GM18519 (cell line): ENCODE results near the gene RAB31.

Experiments used
- ATAC-seq: cut with Tn5 transposase; IDR thresholded peaks from one replicate; pipeline ENCODE4 v1.9.1; 2021; ENCODE audit warnings: mild to moderate bottlenecking, moderate library complexity; ENCODE audit not compliant: unreplicated experiment, low FRiP score

RAB31 gene

DNA sequence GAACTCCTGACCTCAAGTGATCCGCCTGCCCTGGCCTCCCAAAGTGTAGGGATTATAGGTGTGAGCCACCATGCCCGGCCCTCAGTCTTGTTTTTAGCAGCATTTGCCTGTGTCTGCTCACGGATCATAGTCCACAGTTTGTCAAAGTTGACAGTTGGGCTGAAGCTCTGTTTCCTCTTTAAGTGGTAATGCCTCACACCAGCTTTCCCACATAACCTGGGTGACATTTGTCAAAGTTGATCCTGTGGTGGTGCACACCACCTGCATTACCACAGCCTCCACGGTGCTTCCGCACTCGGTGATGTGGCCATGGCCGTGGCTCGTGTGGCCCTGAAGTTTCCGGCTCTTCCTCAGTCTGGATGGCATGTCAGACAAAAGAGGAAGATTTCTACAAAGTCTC is 27.1 kb downstream of the RAB31 start:
- ATAC-seq: no peak

DNA sequence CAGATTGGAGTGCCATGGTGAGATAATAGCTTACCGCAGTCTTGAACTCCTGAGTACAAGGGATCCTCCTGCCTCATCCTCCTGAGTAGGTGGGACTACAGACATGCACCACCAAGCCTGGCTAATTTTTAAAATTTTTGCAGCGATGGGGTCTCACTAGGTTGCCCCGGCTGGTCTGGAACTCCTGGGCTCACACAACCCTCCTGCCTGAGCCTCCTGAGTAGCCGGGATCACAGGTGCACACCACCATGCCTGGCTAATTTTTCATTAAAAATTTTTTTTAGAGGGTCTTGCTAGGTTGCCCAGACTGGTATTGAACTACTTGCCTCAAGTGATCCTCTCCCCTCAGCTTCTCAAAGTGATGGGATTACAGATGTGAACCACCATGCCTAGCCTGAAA is 27.8 kb downstream of the RAB31 start:
- ATAC-seq: no peak

DNA sequence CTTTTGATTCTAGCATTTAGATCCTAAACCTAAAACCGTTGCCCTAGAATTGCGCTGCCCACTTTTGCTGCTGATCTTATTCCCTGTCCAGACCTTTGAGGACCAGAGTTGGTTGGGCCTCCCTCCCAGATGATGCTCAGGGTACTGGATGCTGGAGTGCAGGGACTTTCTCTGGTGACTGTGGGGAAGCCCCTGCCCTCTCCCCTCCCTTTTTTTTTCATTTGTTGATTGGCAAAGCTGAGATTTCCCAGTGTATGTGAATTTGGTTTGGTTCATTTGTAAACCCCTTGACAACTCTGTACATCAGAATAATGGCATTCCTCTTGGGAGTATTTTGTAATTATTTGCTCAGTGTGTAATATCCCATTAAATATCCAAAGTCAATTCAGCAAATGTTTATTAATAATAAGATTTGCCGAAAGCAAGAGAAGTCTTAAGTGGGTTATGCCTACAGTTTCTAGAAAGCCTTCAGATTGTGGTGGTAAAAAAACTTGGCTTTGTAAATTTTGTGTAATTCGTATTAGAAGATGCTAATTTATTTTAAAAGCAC is 28.3 kb downstream of the RAB31 start:
- no peak for ATAC-seq

DNA sequence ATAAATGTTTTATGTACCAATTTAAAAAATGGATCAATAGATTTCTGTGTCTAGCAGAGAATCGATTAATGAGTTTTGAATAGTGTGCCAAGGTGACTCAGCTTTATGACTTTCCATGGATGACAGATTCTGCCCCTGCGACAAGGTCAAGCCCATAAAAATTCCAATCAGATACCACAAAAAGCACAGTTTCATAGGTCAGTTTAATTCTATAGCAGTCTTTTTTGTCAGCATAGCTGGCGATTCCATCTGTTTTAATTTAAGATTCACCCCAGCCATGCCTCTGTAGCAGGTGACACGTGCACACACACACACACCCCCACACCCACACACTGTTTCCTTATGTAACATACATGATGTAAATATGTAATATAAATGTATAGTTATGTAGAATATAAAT is 28.9 kb downstream of the RAB31 start:
- no peak for ATAC-seq

DNA sequence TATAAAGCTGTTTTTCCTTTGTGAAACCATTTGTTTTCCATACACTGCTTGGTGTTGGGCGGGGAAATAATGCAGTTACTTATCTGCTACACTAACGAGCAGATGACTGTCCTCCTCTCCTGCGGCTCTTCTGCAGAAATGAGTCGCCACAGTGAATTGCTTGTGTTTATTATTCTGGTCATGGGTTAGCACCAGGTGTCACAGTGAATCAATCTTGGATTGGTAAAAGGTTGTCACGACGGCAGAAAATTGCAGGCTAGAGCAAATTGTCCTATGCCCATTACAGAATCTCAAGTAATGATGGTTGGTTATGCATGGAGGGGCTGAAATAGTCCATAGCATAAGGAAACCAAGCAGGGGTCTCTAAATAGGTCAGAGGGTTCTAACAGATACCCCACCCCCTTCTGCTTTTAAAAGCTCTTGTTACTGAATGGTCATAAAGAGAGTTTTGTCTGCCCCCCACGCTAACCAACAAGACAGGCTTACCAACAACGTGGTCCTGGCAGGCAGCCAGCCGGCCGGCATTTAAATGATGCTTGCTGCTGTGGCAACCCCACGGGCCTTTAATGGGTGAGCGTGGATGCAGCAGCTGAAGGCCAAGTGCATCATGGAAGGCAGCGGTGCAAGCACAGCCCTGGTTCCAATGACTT is 29.5 kb downstream of the RAB31 start:
- ATAC-seq: no peak

DNA sequence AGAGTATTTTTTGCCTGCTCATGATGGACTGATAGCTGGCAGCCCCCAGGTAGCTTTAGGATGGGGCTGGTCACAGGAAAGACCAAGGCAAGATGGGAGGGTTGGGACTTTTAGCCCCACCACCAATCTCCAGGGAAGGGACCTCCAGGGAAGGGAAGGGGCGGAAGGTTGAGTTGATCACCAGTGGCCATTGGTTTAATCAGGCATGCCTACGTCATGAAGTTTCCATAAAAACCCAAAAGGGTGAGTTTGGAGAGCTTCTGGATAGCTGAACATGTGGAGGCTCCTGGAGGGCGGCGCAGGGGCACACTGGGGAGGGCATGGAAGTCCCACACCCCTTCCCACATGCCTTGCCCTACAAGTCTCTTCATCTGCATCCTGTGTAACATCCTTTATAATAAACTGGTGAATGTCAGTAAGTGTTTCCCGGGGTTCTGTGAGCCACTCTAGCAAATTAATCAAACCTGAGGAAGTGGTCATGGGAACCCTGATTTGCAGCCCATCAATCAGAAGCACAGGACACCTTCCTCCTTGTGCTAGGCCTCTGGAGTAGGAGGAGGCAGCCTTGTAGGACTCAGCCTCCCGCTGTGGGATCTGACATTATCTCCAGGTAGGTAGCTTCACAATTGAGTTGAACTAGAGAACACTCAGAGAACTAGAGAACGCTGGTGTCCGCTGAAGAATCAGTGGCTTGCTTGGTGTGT is 30.3 kb downstream of the RAB31 start:
- no peak for ATAC-seq

DNA sequence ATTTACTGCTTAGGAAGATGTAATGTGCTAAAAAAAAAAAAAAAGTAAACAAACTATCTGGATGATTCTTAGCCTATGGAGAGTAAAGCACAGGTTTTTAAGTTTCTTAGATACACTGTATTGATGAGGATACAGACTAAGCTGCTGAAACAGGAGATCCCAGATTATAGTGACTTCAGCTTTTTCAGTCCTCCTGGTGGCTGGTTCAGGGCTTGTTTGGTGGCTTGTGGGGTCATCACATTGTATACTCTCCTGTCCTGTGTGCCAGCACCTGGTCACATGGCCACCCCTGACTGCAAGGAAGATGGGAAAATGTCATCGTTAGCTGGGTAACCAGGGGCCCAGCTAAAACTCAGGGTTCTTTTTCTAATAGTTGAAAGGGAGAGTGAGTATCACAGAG is 31.4 kb downstream of the RAB31 start:
- ATAC-seq: no peak

DNA sequence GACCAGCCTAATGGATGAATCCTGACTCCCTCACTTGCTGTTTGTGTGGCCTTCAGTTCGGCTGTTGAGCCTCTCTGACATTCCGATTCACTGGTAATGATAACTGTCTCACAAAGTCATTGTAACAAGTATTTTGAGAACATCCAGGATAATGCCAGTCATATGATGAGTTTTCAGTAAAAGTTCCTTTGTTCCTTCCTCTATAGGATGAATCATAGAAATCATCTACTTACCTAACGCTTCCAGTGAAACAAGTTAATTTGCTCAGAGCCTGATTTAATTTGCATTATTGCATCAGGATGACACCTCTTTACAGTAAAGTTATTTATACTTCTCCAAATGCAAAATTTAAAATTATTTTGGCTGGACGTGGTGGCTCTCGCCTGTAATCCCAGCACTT is 32.0 kb downstream of the RAB31 start:
- no peak for ATAC-seq

DNA sequence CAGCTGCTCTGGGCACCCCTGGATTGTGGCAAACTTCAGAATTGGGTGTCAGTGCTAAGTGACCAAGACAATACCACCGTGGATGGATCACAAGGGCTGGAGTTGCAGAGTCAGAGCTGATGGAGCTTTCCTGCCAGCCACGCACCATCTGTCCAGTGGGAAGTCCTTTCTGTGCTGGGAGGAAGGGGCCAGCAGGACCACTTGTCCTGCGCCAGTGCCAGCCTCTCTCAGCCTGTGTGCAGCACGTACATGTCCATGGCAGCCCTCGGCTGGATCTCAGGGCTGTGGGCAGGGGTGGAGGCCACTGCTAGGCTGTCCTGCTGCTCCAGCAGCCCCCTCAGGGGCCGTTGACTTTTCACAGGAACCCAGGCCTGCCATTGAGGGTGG is 33.3 kb downstream of the RAB31 start:
- ATAC-seq: no peak

DNA sequence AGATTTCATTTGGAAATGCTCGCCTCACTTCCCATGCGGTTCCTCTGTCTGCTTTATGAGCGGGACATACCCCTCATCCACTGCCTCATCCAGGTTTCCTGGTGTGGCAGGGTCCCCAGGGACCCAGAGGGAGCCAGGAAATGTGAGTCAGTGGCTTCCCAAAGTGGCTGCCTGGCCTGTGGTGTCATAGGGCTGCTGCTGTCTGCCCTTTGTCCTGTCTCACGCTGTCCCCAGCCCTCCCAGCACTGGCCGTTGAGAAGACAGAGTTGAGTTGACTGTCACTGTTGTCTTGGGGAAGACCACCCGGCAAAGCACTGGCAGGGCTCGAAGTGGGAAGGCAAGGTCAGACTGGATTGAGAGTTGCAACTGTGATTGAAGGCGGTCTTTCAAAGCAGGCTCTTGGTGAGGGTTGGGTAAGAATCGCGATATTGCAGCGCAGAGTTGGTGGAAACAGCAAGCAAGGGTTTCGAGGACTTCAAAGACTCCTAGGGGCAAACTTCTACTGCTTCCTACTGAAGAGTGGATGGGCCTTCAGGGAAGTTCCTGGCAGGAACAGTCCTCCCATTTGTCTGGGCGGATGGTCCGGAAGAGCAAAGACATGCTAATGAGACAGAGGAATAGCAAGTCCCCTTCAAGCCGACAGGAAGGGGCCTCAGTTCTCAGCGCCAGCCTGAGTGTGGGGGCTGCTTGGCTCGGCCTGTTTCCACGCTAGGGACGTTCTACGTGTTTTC is 33.9 kb downstream of the RAB31 start:
- no peak for ATAC-seq

DNA sequence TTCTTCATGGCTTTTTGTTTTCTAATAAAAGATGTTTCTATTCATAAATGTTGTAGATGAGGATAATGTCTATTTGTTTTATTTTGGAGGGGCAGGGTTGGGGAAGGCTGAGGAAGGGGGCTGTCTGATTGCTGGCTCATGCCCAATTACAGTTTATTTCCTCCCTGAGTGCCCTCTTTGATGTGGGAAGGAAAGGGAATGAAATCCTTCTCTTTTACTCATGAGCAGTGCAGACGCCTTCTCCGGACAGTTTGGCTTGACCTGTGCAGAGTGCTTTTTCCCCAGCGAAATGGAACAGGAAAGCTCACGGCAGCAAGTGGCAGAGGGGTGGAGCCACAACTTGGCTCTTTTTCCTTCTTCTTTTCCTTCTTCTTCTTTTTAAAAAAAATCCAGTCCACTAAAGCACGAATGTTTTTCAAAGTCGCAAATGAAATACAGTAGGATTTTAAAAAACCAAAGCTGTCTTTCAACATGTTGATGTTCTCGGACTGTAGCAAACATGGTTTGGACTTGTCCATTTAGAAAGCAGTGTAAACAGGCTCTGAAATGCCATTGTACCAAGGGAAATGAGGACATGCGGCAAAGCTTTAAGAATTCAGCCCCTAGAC is 34.5 kb downstream of the RAB31 start:
- ATAC-seq: no peak

DNA sequence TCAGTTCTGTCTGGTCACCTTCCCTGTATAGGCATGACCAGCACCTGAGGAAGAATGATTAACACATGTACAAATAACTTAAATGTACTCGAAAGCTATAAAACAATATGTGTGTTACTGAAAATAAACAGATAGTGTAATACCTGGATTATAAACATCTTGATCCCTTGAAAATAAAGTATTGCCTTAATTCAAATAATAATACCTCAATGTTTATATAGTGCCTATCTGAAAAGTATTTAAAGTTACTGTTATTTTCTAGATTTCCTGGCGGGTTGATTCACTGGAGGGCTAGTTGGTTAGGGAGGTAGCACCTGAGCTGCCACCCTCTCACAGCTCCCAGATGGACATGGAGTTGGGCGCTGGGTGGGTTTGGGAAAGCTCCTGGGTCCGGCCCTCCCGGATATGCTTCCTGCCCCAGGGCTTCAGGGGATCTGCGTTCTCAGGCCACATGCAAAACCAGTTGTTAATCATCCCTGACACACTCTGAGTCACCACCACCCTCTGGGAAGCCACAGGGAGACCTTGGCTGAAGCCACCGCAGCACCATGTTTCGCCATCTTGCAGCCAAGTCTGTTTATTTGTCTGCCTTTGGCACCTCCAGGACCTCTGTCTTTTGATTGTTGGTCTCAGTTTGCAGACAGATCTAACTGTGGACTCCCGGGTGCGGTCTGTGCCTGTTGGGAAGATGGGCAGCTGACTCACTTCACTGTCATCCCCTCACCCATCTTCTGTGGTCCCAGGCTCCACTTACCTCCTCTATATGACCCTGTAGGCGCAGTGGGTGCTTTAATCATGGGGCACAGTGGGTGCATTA is 35.3 kb downstream of the RAB31 start:
- ATAC-seq: no peak

DNA sequence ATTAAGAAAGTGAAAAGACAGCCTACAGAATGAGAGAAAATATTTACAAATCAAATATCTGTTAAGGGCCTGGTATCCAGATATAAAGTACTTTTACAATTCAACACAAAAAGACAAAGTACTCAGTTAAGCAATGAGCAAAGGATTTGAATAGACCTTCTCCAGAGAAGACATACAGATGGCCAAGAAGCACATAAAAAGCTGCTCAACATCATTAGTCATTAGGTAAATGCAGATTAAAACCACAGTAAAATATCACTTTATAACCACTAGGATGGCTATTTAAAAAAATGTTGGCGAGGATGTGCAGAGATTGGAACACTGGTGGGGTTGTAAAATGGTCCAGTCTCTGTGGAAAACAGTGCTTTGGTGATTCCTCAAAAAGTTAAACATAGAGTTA is 38.9 kb downstream of the RAB31 start:
- ATAC-seq: no peak

DNA sequence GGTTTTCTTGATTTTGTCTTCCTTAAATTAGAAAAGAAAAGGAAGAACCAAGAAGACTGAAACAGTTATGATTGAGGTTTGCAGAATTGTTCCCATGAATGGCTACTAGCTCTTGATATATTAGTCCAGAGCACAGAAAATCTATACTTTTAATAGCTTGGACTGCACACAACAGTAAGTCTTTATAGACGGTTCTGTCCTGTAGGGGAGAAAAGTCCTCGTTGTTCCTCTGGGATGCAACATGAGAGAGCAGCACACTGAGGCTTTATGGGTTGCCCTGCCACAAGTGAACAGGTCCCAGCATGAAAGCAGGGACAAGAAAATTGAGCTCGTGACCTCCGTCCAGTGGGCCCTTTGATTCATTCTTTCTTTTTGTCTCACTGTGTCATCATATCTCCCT is 41.5 kb downstream of the RAB31 start:
- no peak for ATAC-seq

DNA sequence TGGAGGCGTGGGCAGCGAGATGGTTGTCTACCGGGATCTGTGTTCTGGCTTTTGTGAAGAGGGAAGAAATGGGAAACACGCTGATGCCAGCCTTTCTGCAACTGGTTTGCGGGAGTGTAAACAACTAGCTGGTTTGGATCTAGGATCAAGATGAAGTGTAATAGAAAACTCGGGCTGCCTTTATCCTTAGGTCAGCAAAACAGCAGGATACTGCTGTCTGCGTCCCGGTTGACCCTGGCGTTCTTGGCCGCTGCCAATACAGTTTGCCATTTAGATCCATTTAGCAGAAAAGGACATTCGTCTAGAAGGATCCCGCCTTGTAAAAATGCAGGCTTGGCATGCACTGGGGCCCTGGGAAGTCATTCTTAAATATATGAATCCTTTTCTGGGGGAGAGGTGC is 42.0 kb downstream of the RAB31 start:
- ATAC-seq: no peak

DNA sequence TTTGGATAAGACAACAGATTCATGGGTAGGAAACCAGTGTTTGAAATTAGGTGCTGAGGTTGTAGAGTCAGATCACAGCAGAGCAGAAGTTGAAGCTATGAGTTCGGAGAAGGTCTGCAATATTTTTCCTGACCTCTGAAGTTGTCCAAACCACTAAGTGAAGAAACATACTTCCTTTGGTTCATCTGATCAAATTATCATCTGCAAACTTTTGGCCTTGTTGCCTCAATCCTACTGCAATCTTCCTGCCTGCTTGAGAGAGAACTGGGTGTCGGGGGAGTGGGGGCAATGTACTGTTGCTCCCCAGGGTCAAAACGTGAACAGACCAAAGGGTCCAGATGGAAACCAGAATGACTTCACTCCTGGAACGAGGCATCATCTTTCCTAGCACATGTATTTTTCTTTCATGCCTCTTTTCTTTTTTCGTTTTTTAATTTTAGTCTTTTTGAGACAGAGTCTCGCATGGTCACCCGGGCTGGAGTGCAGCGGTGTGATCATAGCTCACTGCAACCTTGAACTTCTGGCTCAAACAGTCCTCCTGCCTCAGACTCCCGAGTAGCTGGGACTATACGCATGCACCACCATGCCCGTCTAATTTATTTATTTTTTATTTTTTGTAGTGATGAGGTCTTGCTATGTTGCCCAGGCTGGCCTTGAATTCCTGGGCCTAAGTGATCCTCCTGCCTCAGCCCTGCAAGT is 42.7 kb downstream of the RAB31 start:
- ATAC-seq: no peak

DNA sequence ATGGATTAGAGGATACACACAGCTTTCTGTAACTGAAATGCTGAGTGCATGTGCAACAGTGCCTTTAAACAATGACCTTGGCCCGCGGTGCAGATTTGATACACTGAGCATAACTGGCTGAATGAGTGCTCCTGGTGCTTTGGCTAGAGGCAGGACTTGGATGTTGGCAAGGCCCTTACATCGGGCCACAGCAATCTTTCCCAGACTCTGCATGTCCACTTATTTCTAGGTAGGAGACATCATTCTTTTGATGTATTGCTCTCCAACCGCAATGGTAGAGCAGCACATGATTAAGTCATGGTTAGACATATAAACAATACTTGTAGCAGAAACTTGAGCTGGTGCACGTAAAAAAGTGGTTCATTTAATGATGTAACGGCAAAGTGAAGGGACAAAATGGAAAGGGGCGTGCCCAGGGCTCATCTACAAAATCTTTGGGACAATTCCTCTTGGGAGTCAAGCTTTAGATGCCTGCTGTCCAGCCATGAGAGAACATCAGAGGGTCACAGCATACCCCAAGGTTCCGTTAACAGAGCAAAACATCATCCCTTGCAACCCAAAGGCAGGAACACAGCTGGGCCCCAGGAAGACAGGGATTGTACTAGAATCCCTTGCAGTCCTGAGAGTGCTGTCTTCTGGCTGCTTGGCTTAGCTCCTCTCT is 43.4 kb downstream of the RAB31 start:
- ATAC-seq: no peak

DNA sequence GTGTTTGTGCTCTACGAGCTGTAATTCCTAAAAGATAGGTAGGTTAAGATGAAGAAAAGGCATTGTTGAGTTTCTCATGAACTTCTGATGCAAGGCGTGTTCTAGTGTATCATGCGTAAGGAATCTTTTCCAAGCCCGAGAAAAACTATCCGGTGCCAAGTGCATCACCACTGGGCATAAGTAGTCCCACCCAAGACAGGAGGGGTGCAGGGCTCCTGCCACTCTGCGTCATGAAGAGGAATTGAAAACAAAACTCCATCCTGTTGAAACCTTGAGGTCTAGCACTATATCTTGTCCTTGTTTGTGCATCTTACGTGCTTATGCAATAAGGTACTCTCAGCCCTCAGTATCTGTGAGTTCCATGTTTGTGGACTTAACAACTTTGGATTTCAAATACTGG is 45.7 kb downstream of the RAB31 start:
- ATAC-seq: no peak

DNA sequence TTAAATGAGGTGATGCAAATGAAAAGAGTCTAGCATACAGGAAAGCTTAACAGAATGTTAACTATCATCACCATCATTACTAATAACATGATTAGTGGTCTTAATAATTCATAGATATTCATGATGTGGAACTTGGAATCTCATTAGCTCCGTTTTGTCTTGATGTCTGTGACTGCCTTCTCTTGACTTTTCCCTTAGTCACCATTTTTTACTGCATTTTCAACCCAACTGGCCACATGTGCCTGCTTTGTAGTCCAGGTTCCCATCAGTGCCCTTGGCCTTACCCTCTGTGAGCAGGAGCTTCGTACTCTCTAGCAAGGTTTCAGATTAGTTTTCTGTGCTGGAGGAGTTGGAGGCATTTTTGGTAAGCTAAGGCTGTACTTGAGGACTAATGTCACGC is 47.0 kb downstream of the RAB31 start:
- ATAC-seq: no peak
